MG63 (cell line): Measurements from ENCODE around the gene PCDHA10. TPM values are rescaled to one million over a fixed set of nuclear protein-coding genes. Genes with fewer than 3 reads are reported as not detected.
"Not testable (repeated sequence)": the region's sequence is repeated elsewhere in the genome, so short reads cannot be mapped to it uniquely, and the experiment has no call there.

Source experiments
- DNase-seq: peaks from one replicate; pipeline ENCODE4 v3.0.0-alpha.2; 2020
- H3K27me3 ChIP-seq: fragments of 250-450 bp; sonication (Bioruptor Pico); 2 replicates; pipeline ENCODE4 v1.5.1; 2020; ENCODE audit warnings: mild to moderate bottlenecking, moderate library complexity
- H3K36me3 ChIP-seq: fragments of 250-450 bp; sonication (Bioruptor Pico); 2 replicates; pipeline ENCODE4 v1.5.1; 2020; ENCODE audit warnings: mild to moderate bottlenecking, moderate library complexity
- H3K4me3 ChIP-seq: fragments of 250-450 bp; sonication (Bioruptor Pico); 2 replicates; pipeline ENCODE4 v1.5.1; 2020; ENCODE audit warnings: mild to moderate bottlenecking, moderate library complexity
- H3K9me3 ChIP-seq: fragments of 250-450 bp; sonication (Bioruptor Pico); 2 replicates; pipeline ENCODE4 v1.5.1; 2020; ENCODE audit warnings: mild to moderate bottlenecking, moderate library complexity
- total RNA-seq: library from RNA; depleted of rRNA; stranded (reverse); fragments of >200 nt; shearing (Covaris generic); gene quantifications from 2 replicates; pipeline ENCODE4 v1.2.3, GENCODE V29; 2014; ENCODE audit warnings: low replicate concordance

PCDHA10 gene
- total RNA-seq, 1 experiment from 2014 or later: not detected

DNA sequence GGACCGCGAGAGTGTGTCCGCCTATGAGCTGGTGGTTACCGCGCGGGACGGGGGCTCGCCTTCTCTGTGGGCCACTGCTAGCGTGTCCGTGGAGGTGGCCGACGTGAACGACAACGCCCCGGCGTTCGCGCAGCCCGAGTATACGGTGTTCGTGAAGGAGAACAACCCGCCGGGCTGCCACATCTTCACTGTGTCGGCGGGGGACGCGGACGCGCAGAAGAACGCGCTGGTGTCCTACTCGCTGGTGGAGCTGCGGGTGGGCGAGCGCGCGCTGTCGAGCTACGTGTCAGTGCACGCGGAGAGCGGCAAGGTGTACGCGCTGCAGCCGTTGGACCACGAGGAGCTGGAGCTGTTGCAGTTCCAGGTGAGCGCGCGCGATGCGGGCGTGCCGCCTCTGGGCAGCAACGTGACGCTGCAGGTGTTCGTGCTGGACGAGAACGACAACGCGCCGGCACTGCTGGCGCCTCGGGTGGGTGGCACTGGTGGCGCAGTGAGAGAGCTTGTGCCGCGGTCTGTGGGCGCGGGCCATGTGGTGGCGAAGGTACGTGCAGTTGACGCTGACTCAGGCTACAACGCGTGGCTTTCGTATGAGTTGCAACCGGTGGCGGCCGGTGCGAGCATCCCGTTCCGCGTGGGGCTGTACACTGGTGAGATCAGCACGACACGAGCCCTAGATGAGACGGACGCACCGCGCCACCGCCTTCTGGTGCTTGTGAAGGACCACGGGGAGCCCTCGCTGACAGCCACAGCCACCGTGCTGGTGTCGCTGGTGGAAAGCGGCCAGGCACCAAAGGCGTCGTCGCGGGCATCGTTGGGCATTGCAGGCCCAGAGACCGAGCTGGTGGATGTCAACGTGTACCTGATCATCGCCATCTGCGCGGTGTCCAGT, 19.8 kb upstream of the PCDHA10 start:
- DNase-seq: no peak

GRCh38 chr5:140840978-140841962, 14.4 kb upstream of the PCDHA10 start, which contains the start of gene PCDHA8:
Gene PCDHA8 (plus strand): TSS chr5:140841187. CDS start chr5:140841322, 135 bp downstream.
- no peak for DNase-seq
- peaks cover 3% of the 10 kb centered on the region; the same call in 1 of the 2 replicates for H3K27me3 ChIP-seq
- H3K36me3 ChIP-seq: no peaks in the 10 kb centered on the region
- peaks cover 5% of the 10 kb centered on the region for H3K9me3 ChIP-seq
- no peak within 1 kb of the TSS for H3K4me3 ChIP-seq

More for the DNA sequence above, 19.8 kb upstream of the PCDHA10 start:
- no peaks in the 10 kb centered on the region for H3K36me3 ChIP-seq
- no peak overlapping the region for H3K4me3 ChIP-seq
- peaks cover 10% of the 10 kb centered on the region for H3K9me3 ChIP-seq
- H3K27me3 ChIP-seq: peaks cover 10% of the 10 kb centered on the region

- peaks cover 10% of the 10 kb centered on the region for H3K9me3 ChIP-seq
- H3K27me3 ChIP-seq: peaks cover 6% of the 10 kb centered on the region
- H3K4me3 ChIP-seq: no peak overlapping the region
- DNase-seq: no peak
- no peaks in the 10 kb centered on the region for H3K36me3 ChIP-seq
These were observed 12.6 kb upstream of the PCDHA10 start for GRCh38 chr5:140842798-140843733.

DNA sequence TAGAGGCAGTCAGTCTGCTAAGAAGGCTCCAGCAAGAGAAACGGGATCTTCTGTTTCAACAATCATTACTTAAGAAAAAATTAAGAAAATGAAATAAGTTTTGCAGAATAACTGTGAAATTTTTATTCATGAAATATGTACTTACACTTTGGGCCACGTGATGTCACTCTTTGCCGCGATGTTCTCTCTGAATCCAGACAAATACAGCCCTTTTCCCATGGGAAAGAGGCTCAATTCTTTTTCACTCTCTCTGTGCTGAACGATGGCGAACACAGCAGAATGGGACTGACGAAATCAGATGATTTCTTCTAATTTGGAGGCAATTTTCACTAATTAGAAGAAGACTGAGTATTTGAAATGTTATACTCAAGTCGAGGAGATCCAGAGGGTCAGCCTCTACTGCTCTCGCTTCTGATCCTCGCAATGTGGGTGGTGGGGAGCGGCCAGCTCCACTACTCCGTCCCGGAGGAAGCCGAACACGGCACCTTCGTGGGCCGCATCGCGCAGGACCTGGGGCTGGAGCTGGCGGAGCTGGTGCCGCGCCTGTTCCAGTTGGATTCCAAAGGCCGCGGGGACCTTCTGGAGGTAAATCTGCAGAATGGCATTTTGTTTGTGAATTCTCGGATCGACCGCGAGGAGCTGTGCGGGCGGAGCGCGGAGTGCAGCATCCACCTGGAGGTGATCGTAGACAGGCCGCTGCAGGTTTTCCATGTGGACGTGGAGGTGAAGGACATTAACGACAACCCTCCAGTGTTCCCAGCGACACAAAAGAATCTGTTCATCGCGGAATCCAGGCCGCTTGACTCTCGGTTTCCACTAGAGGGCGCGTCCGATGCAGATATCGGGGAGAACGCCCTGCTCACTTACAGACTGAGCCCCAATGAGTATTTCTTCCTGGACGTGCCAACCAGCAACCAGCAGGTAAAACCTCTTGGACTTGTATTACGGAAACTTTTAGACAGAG, 7.3 kb upstream of the PCDHA10 start, which contains the start of gene PCDHA9:
Gene PCDHA9, plus strand, starts transcription at position 244 of the 964 bp plus-strand sequence. Its CDS starts 114 bp downstream, at position 358.
- not testable (repeated sequence) for H3K27me3 ChIP-seq, H3K9me3 ChIP-seq, H3K36me3 ChIP-seq, H3K4me3 ChIP-seq, DNase-seq

- not testable (repeated sequence) for DNase-seq, H3K27me3 ChIP-seq
These were observed 5.7 kb upstream of the PCDHA10 start for GRCh38 chr5:140849831-140850634.

DNA sequence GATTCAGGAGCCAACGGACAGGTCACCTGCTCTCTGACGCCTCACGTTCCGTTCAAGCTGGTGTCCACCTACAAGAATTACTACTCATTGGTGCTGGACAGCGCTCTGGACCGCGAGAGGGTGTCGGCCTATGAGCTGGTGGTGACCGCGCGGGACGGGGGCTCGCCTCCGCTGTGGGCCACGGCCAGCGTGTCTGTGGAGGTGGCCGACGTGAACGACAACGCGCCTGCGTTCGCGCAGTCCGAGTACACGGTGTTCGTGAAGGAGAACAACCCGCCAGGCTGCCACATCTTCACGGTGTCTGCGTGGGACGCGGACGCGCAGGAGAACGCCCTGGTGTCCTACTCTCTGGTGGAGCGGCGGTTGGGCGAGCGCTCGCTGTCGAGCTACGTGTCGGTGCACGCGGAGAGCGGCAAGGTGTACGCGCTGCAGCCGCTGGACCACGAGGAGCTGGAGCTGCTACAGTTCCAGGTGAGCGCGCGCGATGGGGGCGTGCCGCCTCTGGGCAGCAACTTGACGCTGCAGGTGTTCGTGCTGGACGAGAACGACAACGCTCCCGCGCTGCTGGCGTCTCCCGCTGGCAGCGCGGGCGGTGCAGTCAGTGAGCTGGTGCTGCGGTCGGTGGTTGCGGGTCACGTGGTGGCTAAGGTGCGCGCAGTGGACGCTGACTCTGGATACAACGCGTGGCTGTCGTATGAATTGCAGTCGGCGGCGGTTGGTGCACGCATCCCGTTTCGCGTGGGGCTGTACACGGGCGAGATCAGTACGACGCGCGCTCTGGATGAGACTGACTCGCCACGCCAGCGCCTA, 1.7 kb downstream of the PCDHA10 start:
- no peaks in the 10 kb centered on the region for H3K36me3 ChIP-seq
- H3K27me3 ChIP-seq: peaks cover 5% of the 10 kb centered on the region; the same call in 1 of the 2 replicates
- H3K9me3 ChIP-seq: no peaks in the 10 kb centered on the region
- no peak for DNase-seq
- H3K4me3 ChIP-seq: no peak overlapping the region

More at GRCh38 chr5:140849831-140850634, 5.7 kb upstream of the PCDHA10 start:
- not testable (repeated sequence) for H3K4me3 ChIP-seq, H3K9me3 ChIP-seq, H3K36me3 ChIP-seq

GRCh38 chr5:140857987-140858240, 2.2 kb downstream of the PCDHA10 start:
- H3K4me3 ChIP-seq: no peak overlapping the region
- H3K27me3 ChIP-seq: peaks cover 5% of the 10 kb centered on the region; the same call in 1 of the 2 replicates
- H3K9me3 ChIP-seq: no peaks in the 10 kb centered on the region
- no peak for DNase-seq
- no peaks in the 10 kb centered on the region for H3K36me3 ChIP-seq

- no peak for DNase-seq
- Histone ChIP-seq H3K4me3 (no peak overlapping the region), H3K36me3 (no peaks in the 10 kb centered on the region), H3K27me3 (peaks cover 6% of the 10 kb centered on the region), H3K9me3 (no peaks in the 10 kb centered on the region)
These were observed 7.0 kb downstream of the PCDHA10 start for GRCh38 chr5:140862441-140863295.

DNA sequence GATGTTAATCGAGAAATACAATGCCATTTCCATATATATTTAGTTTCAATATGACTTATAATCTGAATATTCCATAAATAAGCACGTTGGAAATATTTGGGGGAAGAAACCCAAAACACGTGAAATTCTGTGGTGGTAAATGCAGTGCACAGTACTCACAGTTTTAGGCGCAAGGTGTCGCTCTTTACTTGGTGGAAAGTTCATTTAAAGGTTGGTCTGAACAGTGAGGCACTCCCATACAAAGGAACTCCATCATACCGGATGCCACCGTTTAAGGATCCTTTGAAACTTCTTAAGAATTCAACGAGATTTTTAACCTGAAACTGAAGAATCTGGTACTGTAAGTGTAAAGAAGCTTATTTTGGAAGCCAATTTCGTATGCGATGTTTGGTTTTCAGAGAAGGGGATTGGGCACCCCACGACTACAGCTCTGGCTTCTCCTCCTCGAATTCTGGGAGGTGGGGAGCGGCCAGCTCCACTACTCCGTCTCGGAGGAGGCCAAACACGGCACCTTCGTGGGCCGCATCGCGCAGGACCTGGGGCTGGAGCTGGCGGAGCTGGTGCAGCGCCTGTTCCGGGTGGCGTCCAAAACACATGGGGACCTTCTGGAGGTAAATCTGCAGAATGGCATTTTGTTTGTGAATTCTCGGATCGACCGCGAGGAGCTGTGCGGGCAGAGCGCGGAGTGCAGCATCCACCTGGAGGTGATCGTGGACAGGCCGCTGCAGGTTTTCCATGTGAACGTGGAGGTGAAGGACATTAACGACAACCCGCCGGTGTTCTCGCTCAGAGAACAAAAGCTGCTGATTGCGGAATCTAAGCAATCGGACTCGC, 13.2 kb downstream of the PCDHA10 start, which contains the start of gene PCDHA11:
Gene PCDHA11, plus strand, starts transcription at position 237 of the 834 bp plus-strand sequence. Its CDS starts 147 bp downstream, at position 384.
- DNase-seq: no peak
- no peaks in the 10 kb centered on the region for H3K36me3 ChIP-seq
- no peaks in the 10 kb centered on the region for H3K9me3 ChIP-seq
- no peak within 1 kb of the TSS for H3K4me3 ChIP-seq
- peaks cover 6% of the 10 kb centered on the region for H3K27me3 ChIP-seq

GRCh38 chr5:140869555-140869886, 13.8 kb downstream of the PCDHA10 start:
- Histone ChIP-seq H3K9me3 (no peaks in the 10 kb centered on the region), H3K4me3 (no peak overlapping the region), H3K27me3 (peaks cover 5% of the 10 kb centered on the region), H3K36me3 (no peaks in the 10 kb centered on the region)
- DNase-seq: no peak

- Histone ChIP-seq H3K27me3 (peaks cover 4% of the 10 kb centered on the region), H3K9me3 (no peaks in the 10 kb centered on the region), H3K36me3 (no peaks in the 10 kb centered on the region), H3K4me3 (no peak overlapping the region)
- no peak for DNase-seq
These were observed 14.8 kb downstream of the PCDHA10 start for GRCh38 chr5:140870221-140871201.
